Activated T-cell treated with anti-CD3 and anti-CD28 coated beads, Interleukin-2, amount 50 U/mL, for 4 hours (primary cell): ENCODE results near the gene RNF114. TPM values are rescaled to one million over a fixed set of nuclear protein-coding genes. Genes with fewer than 3 reads are reported as not detected.

Experiments
- ATAC-seq, 2 donors: fragments of 200-7000 bp; cut with Tn5 transposase; one replicate each; pipeline ENCODE4 v1.10.0; 2021
- DNase-seq: peaks from one replicate; pipeline ENCODE4 v3.0.0-alpha.2; 2020
- H3K27me3 Mint-ChIP-seq: one replicate; pipeline ENCODE4 v1.8.0; 2021; ENCODE audit warnings: low read depth, mixed read lengths
- H3K36me3 Mint-ChIP-seq: one replicate; pipeline ENCODE4 v1.8.0; 2022; ENCODE audit warnings: mixed read lengths; ENCODE audit not compliant: insufficient read depth
- H3K4me1 Mint-ChIP-seq: one replicate; pipeline ENCODE4 v1.8.0; 2021; ENCODE audit warnings: low read depth, mixed read lengths
- H3K4me3 Mint-ChIP-seq: one replicate; pipeline ENCODE4 v1.8.0; 2021; ENCODE audit warnings: mild to moderate bottlenecking, moderate library complexity, mixed read lengths
- H3K9me3 Mint-ChIP-seq: one replicate; pipeline ENCODE4 v1.8.0; 2021; ENCODE audit warnings: mixed read lengths
- total RNA-seq, 3 donors: library from RNA; stranded (reverse); gene quantifications; one replicate each; pipeline ENCODE4 v1.2.1, GENCODE V29; 2021

Gene RNF114, protein sequence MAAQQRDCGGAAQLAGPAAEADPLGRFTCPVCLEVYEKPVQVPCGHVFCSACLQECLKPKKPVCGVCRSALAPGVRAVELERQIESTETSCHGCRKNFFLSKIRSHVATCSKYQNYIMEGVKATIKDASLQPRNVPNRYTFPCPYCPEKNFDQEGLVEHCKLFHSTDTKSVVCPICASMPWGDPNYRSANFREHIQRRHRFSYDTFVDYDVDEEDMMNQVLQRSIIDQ
- total RNA-seq = 10 to 100 TPM; 71.1 to 81.9 (median 77.5) TPM

GRCh38 chr20:49936153-49937026 is at the start of gene RNF114:
RNF114 (plus strand) TSS chr20:49936397; CDS start chr20:49936413, 16 bp downstream.
- DNase-seq (peak; percentile 90), ATAC-seq (peak; percentile 94)
- Mint-ChIP-seq H3K9me3 (no peaks in the 10 kb centered on the region), H3K4me1 (peaks cover 49% of the 10 kb centered on the region), H3K27me3 (no peaks in the 10 kb centered on the region), H3K4me3 (peak within 1 kb of the TSS; percentile 96), H3K36me3 (peaks cover 7% of the 10 kb centered on the region)

GRCh38 chr20:49886571-49887213 is 49.5 kb upstream of the RNF114 start:
- no peak for ATAC-seq
- H3K9me3 Mint-ChIP-seq = no peaks in the 10 kb centered on the region
- H3K4me1 Mint-ChIP-seq = no peaks in the 10 kb centered on the region
- no peak overlapping the region for H3K4me3 Mint-ChIP-seq
- no peaks in the 10 kb centered on the region for H3K27me3 Mint-ChIP-seq
- peaks cover 30% of the 10 kb centered on the region for H3K36me3 Mint-ChIP-seq
- no peak for DNase-seq

GRCh38 chr20:49887251-49888211 is 48.7 kb upstream of the RNF114 start:
- DNase-seq (no peak), ATAC-seq (no peak)
- H3K4me1 Mint-ChIP-seq = no peaks in the 10 kb centered on the region
- no peak overlapping the region for H3K4me3 Mint-ChIP-seq
- no peaks in the 10 kb centered on the region for H3K9me3 Mint-ChIP-seq
- H3K27me3 Mint-ChIP-seq = no peaks in the 10 kb centered on the region
- H3K36me3 Mint-ChIP-seq = peaks cover 23% of the 10 kb centered on the region

- peaks cover 6% of the 10 kb centered on the region for H3K4me1 Mint-ChIP-seq
- peak; percentile 45 to 59 for ATAC-seq
Measured at GRCh38 chr20:49888212-49889000, 47.8 kb upstream of the RNF114 start.

GRCh38 chr20:49889001-49889934 is 46.9 kb upstream of the RNF114 start:
- H3K27me3 Mint-ChIP-seq = no peaks in the 10 kb centered on the region
- DNase-seq = no peak
- peaks cover 14% of the 10 kb centered on the region for H3K4me1 Mint-ChIP-seq
- H3K9me3 Mint-ChIP-seq = no peaks in the 10 kb centered on the region
- peaks cover 19% of the 10 kb centered on the region for H3K36me3 Mint-ChIP-seq
- ATAC-seq = no peak
- H3K4me3 Mint-ChIP-seq = no peak overlapping the region

More at GRCh38 chr20:49888212-49889000, 47.8 kb upstream of the RNF114 start:
- H3K36me3 Mint-ChIP-seq = peaks cover 23% of the 10 kb centered on the region
- no peak overlapping the region for H3K4me3 Mint-ChIP-seq
- no peaks in the 10 kb centered on the region for H3K27me3 Mint-ChIP-seq
- no peaks in the 10 kb centered on the region for H3K9me3 Mint-ChIP-seq
- peak; percentile 47 for DNase-seq

GRCh38 chr20:49889935-49890333 is 46.3 kb upstream of the RNF114 start:
- no peaks in the 10 kb centered on the region for H3K27me3 Mint-ChIP-seq
- peaks cover 16% of the 10 kb centered on the region for H3K4me1 Mint-ChIP-seq
- H3K4me3 Mint-ChIP-seq = no peak overlapping the region
- no peaks in the 10 kb centered on the region for H3K9me3 Mint-ChIP-seq
- H3K36me3 Mint-ChIP-seq = peaks cover 17% of the 10 kb centered on the region
- no peak for DNase-seq
- no peak for ATAC-seq

DNA sequence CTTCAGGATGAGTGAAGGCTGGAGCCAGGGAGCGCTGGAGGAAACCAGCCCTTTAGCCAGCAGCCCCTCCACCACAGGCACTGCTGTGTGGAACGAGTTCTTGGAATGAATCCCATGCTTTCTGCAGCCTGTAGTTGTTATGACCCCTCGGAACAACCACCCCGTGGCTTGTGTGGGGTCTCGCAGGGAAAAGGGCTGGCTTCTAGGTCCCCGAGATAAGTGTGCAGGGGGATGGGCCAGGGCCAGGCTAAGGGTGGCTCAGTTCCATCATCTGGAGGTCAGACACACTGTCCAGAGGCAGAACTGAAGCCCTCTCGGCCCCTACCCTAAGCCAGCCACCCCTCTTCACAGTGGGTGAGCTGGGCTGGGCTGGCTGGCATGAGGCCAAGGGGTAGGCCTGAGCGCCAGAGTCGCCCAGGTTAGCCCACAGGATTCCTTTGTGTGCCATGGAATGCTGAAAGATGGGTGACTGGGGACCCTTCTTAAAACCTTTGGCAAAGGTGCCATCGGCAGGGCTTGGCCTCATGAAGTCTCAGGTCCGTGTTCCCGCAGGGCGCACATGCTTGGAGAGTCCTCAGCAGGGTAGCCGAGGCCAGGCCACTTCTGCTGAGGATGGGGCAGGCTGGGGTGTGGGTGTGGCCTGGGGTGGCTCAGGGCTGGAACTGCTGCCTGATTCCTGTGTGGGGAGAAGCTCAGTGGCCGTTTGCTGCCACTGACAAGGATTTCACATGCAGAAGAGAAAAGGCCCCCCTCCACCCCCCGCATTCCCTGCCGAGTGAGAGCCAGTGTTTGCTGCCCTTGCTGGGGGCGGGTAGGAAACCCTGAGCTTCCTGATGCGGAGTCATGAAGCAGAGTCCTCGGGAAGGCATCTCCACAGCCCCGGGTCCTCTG is 45.5 kb upstream of the RNF114 start:
- DNase-seq (no peak), ATAC-seq (no peak)
- Mint-ChIP-seq H3K4me1 (peaks cover 16% of the 10 kb centered on the region), H3K36me3 (peaks cover 17% of the 10 kb centered on the region), H3K27me3 (no peaks in the 10 kb centered on the region), H3K4me3 (no peak overlapping the region), H3K9me3 (no peaks in the 10 kb centered on the region)

GRCh38 chr20:49891476-49892110 is 44.6 kb upstream of the RNF114 start:
- Mint-ChIP-seq H3K4me3 (no peak overlapping the region), H3K36me3 (peaks cover 17% of the 10 kb centered on the region), H3K4me1 (peaks cover 16% of the 10 kb centered on the region), H3K9me3 (no peaks in the 10 kb centered on the region), H3K27me3 (no peaks in the 10 kb centered on the region)
- DNase-seq (no peak), ATAC-seq (no peak)

DNA sequence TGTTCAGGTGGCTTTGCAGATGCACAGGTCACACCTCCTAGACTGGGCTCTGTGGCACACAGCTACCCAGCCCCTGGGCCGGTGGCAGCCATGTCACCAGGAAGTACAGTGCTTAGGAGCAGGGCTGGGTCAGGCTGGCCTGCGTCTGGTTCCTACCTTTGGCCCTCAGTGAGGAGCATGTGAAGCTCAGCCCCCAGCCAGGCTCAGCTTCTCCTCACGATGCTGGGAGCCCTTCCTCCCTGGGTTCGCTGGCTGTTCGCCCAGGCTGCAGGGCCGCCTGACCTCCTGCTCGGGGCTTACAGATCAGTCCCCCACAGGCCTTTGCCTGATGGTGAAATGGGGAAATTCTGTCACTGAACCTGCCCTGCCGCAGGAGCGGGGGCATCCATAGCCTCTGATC is 43.9 kb upstream of the RNF114 start:
- H3K27me3 Mint-ChIP-seq = no peaks in the 10 kb centered on the region
- ATAC-seq (no peak), DNase-seq (no peak)
- H3K9me3 Mint-ChIP-seq = no peaks in the 10 kb centered on the region
- no peak overlapping the region for H3K4me3 Mint-ChIP-seq
- peaks cover 16% of the 10 kb centered on the region for H3K4me1 Mint-ChIP-seq
- H3K36me3 Mint-ChIP-seq = peaks cover 11% of the 10 kb centered on the region

GRCh38 chr20:49892817-49893216 is 43.4 kb upstream of the RNF114 start:
- DNase-seq = no peak
- Mint-ChIP-seq H3K27me3 (no peaks in the 10 kb centered on the region), H3K36me3 (peaks cover 10% of the 10 kb centered on the region), H3K4me1 (peaks cover 16% of the 10 kb centered on the region), H3K9me3 (no peaks in the 10 kb centered on the region), H3K4me3 (no peak overlapping the region)
- no peak for ATAC-seq
